ENCODE results near the gene UPF3B. TPM values are rescaled to one million over a fixed set of nuclear protein-coding genes. Genes with fewer than 3 reads are reported as not detected.
A peak's percentile ranks its signal among the peaks of the same experiment; 100 is the strongest.

UPF3B gene
- total and polyA plus RNA-seq, 2 of the 4 experiments (the other 2 are of a cell fraction): 0.54 to 6.0 TPM

DNA sequence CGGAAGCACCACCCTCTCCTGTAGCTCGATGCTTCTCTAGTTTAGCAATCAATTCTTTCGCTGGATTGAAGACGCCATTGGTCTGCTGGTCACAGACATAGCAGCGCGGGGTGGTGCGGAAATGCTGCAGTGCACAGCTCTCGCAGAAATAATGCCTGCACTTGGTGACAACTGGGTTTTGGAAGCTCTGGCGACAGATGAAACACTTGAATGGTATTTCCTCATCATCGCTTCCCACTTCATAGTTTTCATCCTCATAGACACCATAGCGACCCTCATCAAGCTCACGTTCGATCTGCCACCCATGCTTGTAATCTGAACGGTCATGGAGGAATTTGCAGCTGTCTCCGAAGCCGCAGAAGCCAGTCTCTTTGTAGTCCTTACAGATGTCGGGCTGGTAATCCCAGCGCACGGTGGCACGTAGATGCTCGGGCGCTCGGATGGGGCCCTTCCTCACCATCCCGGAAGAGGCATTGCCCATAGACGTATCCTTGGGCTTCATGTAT is 17.9 kb upstream of the UPF3B start (continued):
- TF ChIP-seq, protein P1, sequence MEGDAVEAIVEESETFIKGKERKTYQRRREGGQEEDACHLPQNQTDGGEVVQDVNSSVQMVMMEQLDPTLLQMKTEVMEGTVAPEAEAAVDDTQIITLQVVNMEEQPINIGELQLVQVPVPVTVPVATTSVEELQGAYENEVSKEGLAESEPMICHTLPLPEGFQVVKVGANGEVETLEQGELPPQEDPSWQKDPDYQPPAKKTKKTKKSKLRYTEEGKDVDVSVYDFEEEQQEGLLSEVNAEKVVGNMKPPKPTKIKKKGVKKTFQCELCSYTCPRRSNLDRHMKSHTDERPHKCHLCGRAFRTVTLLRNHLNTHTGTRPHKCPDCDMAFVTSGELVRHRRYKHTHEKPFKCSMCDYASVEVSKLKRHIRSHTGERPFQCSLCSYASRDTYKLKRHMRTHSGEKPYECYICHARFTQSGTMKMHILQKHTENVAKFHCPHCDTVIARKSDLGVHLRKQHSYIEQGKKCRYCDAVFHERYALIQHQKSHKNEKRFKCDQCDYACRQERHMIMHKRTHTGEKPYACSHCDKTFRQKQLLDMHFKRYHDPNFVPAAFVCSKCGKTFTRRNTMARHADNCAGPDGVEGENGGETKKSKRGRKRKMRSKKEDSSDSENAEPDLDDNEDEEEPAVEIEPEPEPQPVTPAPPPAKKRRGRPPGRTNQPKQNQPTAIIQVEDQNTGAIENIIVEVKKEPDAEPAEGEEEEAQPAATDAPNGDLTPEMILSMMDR (conservative IDR thresholded peaks at IDR 0.05; ENCODE audit: low read depth, low read length): no peak

GRCh38 chrX:119853444-119853843 is 681 bp upstream of the UPF3B start:
- TF ChIP-seq MAFK (IDR thresholded peaks at IDR 0.05; ENCODE audit: low read depth, low read length): no peak
- no peak for TF ChIP-seq RAD21 (IDR thresholded peaks at IDR 0.05; ENCODE audit: low read length)
- TF ChIP-seq SMC3 (IDR thresholded peaks at IDR 0.05; ENCODE audit: low read depth, low read length): no peak
- peak overlapping the region; percentile 18 for H2BK5ac ChIP-seq (ENCODE audit: low read depth, low read length, poor library complexity, severe bottlenecking)
- no TSS peak for BruUV-seq (replicated peaks)
- no peaks in the 10 kb centered on the region for H4K20me1 ChIP-seq (ENCODE audit: insufficient read depth, low read length)
- H3K9me1 ChIP-seq (ENCODE audit: insufficient read depth, low read length): no peaks in the 10 kb centered on the region
- peak overlapping the region; percentile 67 for H2AFZ ChIP-seq (replicated peaks; ENCODE audit: low read length, poor library complexity)
- H4K8ac ChIP-seq (ENCODE audit: low read depth in 2 of 2, low read length in 2 of 2): peak overlapping the region; percentile 64 to 90
- peak overlapping the region; percentile 81 for H3K4me2 ChIP-seq (ENCODE audit: low read depth, low read length)
- H2AK9ac ChIP-seq (replicated peaks; ENCODE audit: low read depth, low read length, poor library complexity): no peak overlapping the region
- peak overlapping the region; percentile 54; the same call in 1 of the 2 replicates for H4K5ac ChIP-seq (ENCODE audit: low read depth, low read length)
- peak overlapping the region; percentile 55; the same call in 1 of the 2 replicates for H3K4ac ChIP-seq (ENCODE audit: low read depth, low read length)
- no peak for DNase-seq
- ATAC-seq (ENCODE audit: low read depth): no peak
- peak overlapping the region; percentile 59 for H3K4me3 ChIP-seq (ENCODE audit: insufficient read depth, low read depth, low read length)
- in situ Hi-C loops (cut with MboI; ENCODE audit: low sequenced_read_pairs) (no loop called here), dilution Hi-C loops (cut with HindIII; ENCODE audit: low sequenced_read_pairs, unreplicated experiment) (no loop called here), intact Hi-C loops (cut with micrococcal nuclease) (loop anchor here (2.0 kb wide), 1 partner anchor 161 kb away; the partner anchor contains the start of gene SEPTIN6)
- ChIA-PET POLR2A (ENCODE audit: unreplicated experiment) (interaction anchor here (0.5 to 0.8 kb wide), 2 partner anchors 17 to 1128 kb away, joined by 3 read pairs; no protein-coding TSS in a partner anchor), CTCF (interaction anchor here (0.9 kb wide), 1 partner anchor 79 kb away, joined by 3 read pairs; no protein-coding TSS in a partner anchor)
- WGBS, 2 experiments (ENCODE audit: extremely low coverage in 2 of 2, insufficient read length in 1 of 2): no CpG with 5 or more reads among the region's 10 CpGs
- peak overlapping the region; percentile 55; the same call in 1 of the 2 replicates for H3K9ac ChIP-seq (ENCODE audit: low read depth, low read length)
- H3K56ac ChIP-seq (ENCODE audit: extremely low read depth, insufficient read depth, low read length): no peak overlapping the region
- H3K4me1 ChIP-seq (ENCODE audit: control insufficient read depth, insufficient read depth, low read length): no peaks in the 10 kb centered on the region
- H3K27me3 ChIP-seq (ENCODE audit: control insufficient read depth, insufficient read depth, low read length): no peaks in the 10 kb centered on the region
- no peaks in the 10 kb centered on the region for H3K9me3 ChIP-seq (ENCODE audit: control insufficient read depth, insufficient read depth, low read length)
- H2BK15ac ChIP-seq (ENCODE audit: low read depth, low read length): no peak overlapping the region
- H3K14ac ChIP-seq (replicated peaks; ENCODE audit: low read depth, low read length): peak overlapping the region; percentile 46; the same call in 1 of the 2 replicates
- no peak overlapping the region for H2BK120ac ChIP-seq (ENCODE audit: low read depth, low read length)
- no peak overlapping the region for H4K91ac ChIP-seq (ENCODE audit: insufficient read depth, low read depth, low read length)
- H3K79me1 ChIP-seq (ENCODE audit: low read depth in 1 of 2, low read length in 2 of 2): peaks cover 0 to 4% of the 10 kb centered on the region in 2 experiments; a peak in 1 of 4 replicates
- no peak overlapping the region for H2BK20ac ChIP-seq (ENCODE audit: low read depth, low read length)
- H3K36me3 ChIP-seq (ENCODE audit: control insufficient read depth, insufficient read depth, low read length): no peaks in the 10 kb centered on the region
- H3K18ac ChIP-seq (ENCODE audit: low read depth, low read length): peak overlapping the region; percentile 9; the same call in 1 of the 2 replicates
- H3K23ac ChIP-seq (ENCODE audit: low read depth, low read length): no peak overlapping the region
- H2AK5ac ChIP-seq (ENCODE audit: low read depth, low read length): no peak overlapping the region
- H3K27ac ChIP-seq (ENCODE audit: insufficient read depth, low read length): peak overlapping the region; percentile 50

Data from IMR-90 (cell line).